MCF 10A (cell line): ENCODE results near the gene PRSS56. TPM values are rescaled to one million over a fixed set of nuclear protein-coding genes. Genes with fewer than 3 reads are reported as not detected.

Experiments used
- BruUV-seq: library from RNA; stranded (reverse); fragments of 400-500 nt; replicated peaks from 2 replicates; lab custom pipeline; 2021; lab: Mats Ljungman, UMichigan
- CTCF ChIA-PET: fragments of 300-600 bp; sonication (Branson Sonifier 250); formaldehyde crosslinking; extraction: SDS; loops from one replicate; lab custom pipeline; 2021; ENCODE audit warnings: antibody characterized with exemption, inconsistent platforms; lab: Yijun Ruan, JAX
- POLR2A ChIA-PET: fragments of 300-600, 350-650 bp; sonication (Branson Sonifier 250); formaldehyde crosslinking; extraction: SDS; loops from one replicate; lab custom pipeline; 2020; ENCODE audit warnings: antibody characterized with exemption, inconsistent platforms; lab: Yijun Ruan, JAX
- DNase-seq: peaks from one replicate; pipeline ENCODE4 v3.0.0-alpha.2; 2018; ENCODE audit not compliant: unreplicated experiment
- H3K27ac Mint-ChIP-seq: one replicate; pipeline ENCODE4 v1.8.0; 2022; ENCODE audit warnings: mild to moderate bottlenecking, low read depth, mixed read lengths; ENCODE audit not compliant: unreplicated experiment
- H3K27me3 Mint-ChIP-seq: one replicate; pipeline ENCODE4 v1.8.0; 2022; ENCODE audit warnings: mixed read lengths; ENCODE audit not compliant: insufficient read depth, unreplicated experiment
- H3K36me3 Mint-ChIP-seq: one replicate; pipeline ENCODE4 v1.8.0; 2022; ENCODE audit warnings: mild to moderate bottlenecking, moderate library complexity, mixed read lengths; ENCODE audit not compliant: insufficient read depth, unreplicated experiment
- H3K4me1 Mint-ChIP-seq: one replicate; pipeline ENCODE4 v1.8.0; 2022; ENCODE audit warnings: mixed read lengths; ENCODE audit not compliant: insufficient read depth, unreplicated experiment
- H3K4me3 Mint-ChIP-seq: one replicate; pipeline ENCODE4 v1.8.0; 2022; ENCODE audit warnings: mild to moderate bottlenecking, moderate library complexity, mixed read lengths; ENCODE audit not compliant: unreplicated experiment
- H3K9me3 Mint-ChIP-seq: one replicate; pipeline ENCODE4 v1.8.0; 2022; ENCODE audit warnings: mixed read lengths; ENCODE audit not compliant: unreplicated experiment
- intact Hi-C: fragments of 100-400 bp; cut with micrococcal nuclease; formaldehyde crosslinking; loops from 2 replicates; pipeline ENCODE4 v1.14.1; 2022
- total RNA-seq: library from RNA; stranded (reverse); gene quantifications from 2 replicates; pipeline ENCODE4 v1.2.3, GENCODE V29; 2022
- TF ChIP-seq, protein P1 (sequence below): fragments of 200-600 bp; IDR thresholded peaks from one replicate; pipeline ENCODE4 v1.8.0; 2022; ENCODE audit warnings: antibody characterized with exemption, mild to moderate bottlenecking; ENCODE audit not compliant: unreplicated experiment

The PRSS56 gene
- total RNA-seq, 1 experiment from 2014 or later = not detected

GRCh38 chr2:232574674-232575403 is 54.7 kb downstream of the PRSS56 start:
- DNase-seq = peak; percentile 31
- H3K27ac Mint-ChIP-seq = no peak overlapping the region
- intact Hi-C loops = no loop called here
- H3K27me3 Mint-ChIP-seq = no peaks in the 10 kb centered on the region
- no peak overlapping the region for H3K4me3 Mint-ChIP-seq
- CTCF ChIA-PET = interaction anchor here (0.5 to 0.7 kb wide), 2 partner anchors 8 to 13 kb away, joined by 4 read pairs; no protein-coding TSS in a partner anchor
- TF ChIP-seq, protein P1, sequence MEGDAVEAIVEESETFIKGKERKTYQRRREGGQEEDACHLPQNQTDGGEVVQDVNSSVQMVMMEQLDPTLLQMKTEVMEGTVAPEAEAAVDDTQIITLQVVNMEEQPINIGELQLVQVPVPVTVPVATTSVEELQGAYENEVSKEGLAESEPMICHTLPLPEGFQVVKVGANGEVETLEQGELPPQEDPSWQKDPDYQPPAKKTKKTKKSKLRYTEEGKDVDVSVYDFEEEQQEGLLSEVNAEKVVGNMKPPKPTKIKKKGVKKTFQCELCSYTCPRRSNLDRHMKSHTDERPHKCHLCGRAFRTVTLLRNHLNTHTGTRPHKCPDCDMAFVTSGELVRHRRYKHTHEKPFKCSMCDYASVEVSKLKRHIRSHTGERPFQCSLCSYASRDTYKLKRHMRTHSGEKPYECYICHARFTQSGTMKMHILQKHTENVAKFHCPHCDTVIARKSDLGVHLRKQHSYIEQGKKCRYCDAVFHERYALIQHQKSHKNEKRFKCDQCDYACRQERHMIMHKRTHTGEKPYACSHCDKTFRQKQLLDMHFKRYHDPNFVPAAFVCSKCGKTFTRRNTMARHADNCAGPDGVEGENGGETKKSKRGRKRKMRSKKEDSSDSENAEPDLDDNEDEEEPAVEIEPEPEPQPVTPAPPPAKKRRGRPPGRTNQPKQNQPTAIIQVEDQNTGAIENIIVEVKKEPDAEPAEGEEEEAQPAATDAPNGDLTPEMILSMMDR = no peak
- no peaks in the 10 kb centered on the region for H3K9me3 Mint-ChIP-seq
- POLR2A ChIA-PET = interaction anchor here (0.6 to 1.5 kb wide), 4 partner anchors 15 to 25 kb away, joined by 3 to 7 read pairs (median 4); partner anchors contain the start of genes EIF4E2 and TIGD1
- H3K36me3 Mint-ChIP-seq = peaks cover 41% of the 10 kb centered on the region
- H3K4me1 Mint-ChIP-seq = no peaks in the 10 kb centered on the region
- BruUV-seq = no TSS peak

Other genes with a start within 250 kb of the PRSS56 start
- 0.35 and 0.64 TPM in 2 replicates for gene ALPP, start 141.6 kb upstream of the PRSS56 start, total RNA-seq
- not detected in 2 replicates for gene ALPG, start 113.5 kb upstream of the PRSS56 start, total RNA-seq
- not detected in 2 replicates for gene ALPI, start 64.2 kb upstream of the PRSS56 start, total RNA-seq
- gene ECEL1, start 32.6 kb upstream of the PRSS56 start, total RNA-seq = not detected in 2 replicates
- not detected in 2 replicates for gene CHRND, start 5.8 kb downstream of the PRSS56 start, total RNA-seq
- not detected in 2 replicates for gene CHRNG, start 19.3 kb downstream of the PRSS56 start, total RNA-seq
- 4.9 and 5.2 TPM in 2 replicates for gene TIGD1, start 30.2 kb downstream of the PRSS56 start, total RNA-seq
- gene EIF4E2, start 30.3 kb downstream of the PRSS56 start, total RNA-seq = 51.7 and 52.8 TPM in 2 replicates
- not detected in 2 replicates for gene EFHD1, start 113.2 kb downstream of the PRSS56 start, total RNA-seq
- 71.1 and 90.3 TPM in 2 replicates for gene GIGYF2, start 176.9 kb downstream of the PRSS56 start, total RNA-seq